ENCODE measurements around the gene ATG16L1.

The ATG16L1 gene

GRCh38 chr2:233297076-233297475, 45.6 kb downstream of the ATG16L1 start:
- CTCF ChIA-PET: no interaction called here
- TF ChIP-seq CTCF (IDR thresholded peaks at IDR 0.05; ENCODE audit: control extremely low read depth, extremely low read depth, low read depth, missing control alignments): no peak
- POLR2A ChIA-PET: no interaction called here
- no peak for DNase-seq (ENCODE audit: extremely low spot score)

GRCh38 chr2:233300401-233300800, 48.9 kb downstream of the ATG16L1 start:
- POLR2A ChIA-PET: no interaction called here
- CTCF ChIA-PET: no interaction called here
- no peak for TF ChIP-seq CTCF (IDR thresholded peaks at IDR 0.05; ENCODE audit: control extremely low read depth, extremely low read depth, low read depth, missing control alignments)
- DNase-seq (ENCODE audit: extremely low spot score): no peak

- CTCF ChIA-PET: interaction anchor here (1.2 to 2.3 kb wide), 2 partner anchors 16 to 53 kb away, joined by 4 to 8 read pairs; partner anchors contain the start of gene DGKD
- DNase-seq (ENCODE audit: extremely low spot score): no peak
- POLR2A ChIA-PET: no interaction called here
Measured at GRCh38 chr2:233301248-233301647, 49.8 kb downstream of the ATG16L1 start.

GRCh38 chr2:233301811-233302210, 50.3 kb downstream of the ATG16L1 start:
- POLR2A ChIA-PET: interaction anchor here (0.7 kb wide), 1 partner anchor 140 kb away, joined by 6 read pairs; no protein-coding TSS in a partner anchor
- no peak for DNase-seq (ENCODE audit: extremely low spot score)
- TF ChIP-seq CTCF (IDR thresholded peaks at IDR 0.05; ENCODE audit: control extremely low read depth, extremely low read depth, low read depth, missing control alignments): no peak
- CTCF ChIA-PET: interaction anchor here (1.2 to 2.3 kb wide), 3 partner anchors 15 to 134 kb away, joined by 4 to 8 read pairs (median 4); partner anchors contain the start of gene DGKD

More at GRCh38 chr2:233301248-233301647, 49.8 kb downstream of the ATG16L1 start:
- TF ChIP-seq CTCF (IDR thresholded peaks at IDR 0.05; ENCODE audit: control extremely low read depth, extremely low read depth, low read depth, missing control alignments): no peak

GRCh38 chr2:233303252-233303651, 51.8 kb downstream of the ATG16L1 start:
- POLR2A ChIA-PET: no interaction called here
- DNase-seq (ENCODE audit: extremely low spot score): no peak
- CTCF ChIA-PET: interaction anchor here (1.3 to 2.3 kb wide), 3 partner anchors 9 to 17 kb away, joined by 4 to 8 read pairs (median 4); no protein-coding TSS in a partner anchor
- TF ChIP-seq CTCF (IDR thresholded peaks at IDR 0.05; ENCODE audit: control extremely low read depth, extremely low read depth, low read depth, missing control alignments): no peak

- CTCF ChIA-PET: interaction anchor here (1.0 to 1.5 kb wide), 3 partner anchors 14 to 76 kb away, joined by 3 read pairs; no protein-coding TSS in a partner anchor
- no peak for TF ChIP-seq CTCF (IDR thresholded peaks at IDR 0.05; ENCODE audit: control extremely low read depth, extremely low read depth, low read depth, missing control alignments)
- POLR2A ChIA-PET: no interaction called here
Measured at GRCh38 chr2:233307565-233307964, 56.1 kb downstream of the ATG16L1 start, which contains the start of gene SAG. TSS of gene SAG (plus strand) at chr2:233307816. CDS start at chr2:233309190, 1,374 bp downstream.

More at GRCh38 chr2:233307565-233307964, 56.1 kb downstream of the ATG16L1 start, which contains the start of gene SAG:
- DNase-seq (ENCODE audit: extremely low spot score): no peak
